ENCODE measurements around the gene INKA2.

DNA sequence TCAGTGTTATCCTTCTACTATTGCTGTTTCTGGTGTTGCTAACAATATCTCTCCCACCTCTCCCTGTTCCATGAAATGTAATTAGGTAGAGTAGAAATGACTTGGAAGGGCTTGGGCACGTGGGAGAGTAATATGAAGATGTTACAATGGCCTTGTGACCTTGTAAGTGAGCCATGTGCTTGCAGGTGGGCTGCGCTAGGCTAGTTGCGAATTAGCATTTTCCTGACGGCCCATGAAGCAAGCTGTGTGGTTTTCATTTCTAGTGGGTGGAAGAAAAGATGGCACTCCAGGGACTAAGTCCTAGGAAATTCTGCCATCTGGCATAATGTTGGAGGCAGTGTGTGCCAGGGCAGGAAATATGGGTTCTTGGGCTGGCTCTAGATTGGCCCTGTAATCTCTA lies 8.8 kb upstream of the INKA2 start:
- no peak for TF ChIP-seq CTCF (IDR thresholded peaks at IDR 0.05)
- no peak for TF ChIP-seq POLR2A (IDR thresholded peaks at IDR 0.05)

All from body of pancreas (tissue), 4 donors.